B cell (primary cell): ENCODE results near the gene SLC35F3. TPM values are rescaled to one million over a fixed set of nuclear protein-coding genes. Genes with fewer than 3 reads are reported as not detected.

Experiments used
- ATAC-seq: fragments of 200-7000 bp; cut with Tn5 transposase; one replicate; pipeline ENCODE4 v1.10.0; 2021; ENCODE audit warnings: low read depth, mild to moderate bottlenecking, moderate number of reproducible peaks, moderate library complexity
- CTCF ChIA-PET: fragments of 350-600 bp; sonication (Branson Sonifier 250); formaldehyde crosslinking; loops from one replicate; lab custom pipeline; 2021; ENCODE audit warnings: antibody characterized with exemption, inconsistent platforms; lab: Charles Lee
- POLR2A ChIA-PET: fragments of 350-600 bp; sonication (Branson Sonifier 250); formaldehyde crosslinking; loops from one replicate; lab custom pipeline; 2021; ENCODE audit warnings: antibody characterized with exemption; lab: Charles Lee
- DNase-seq: peaks from one replicate; pipeline ENCODE4 v3.0.0; 2013
- H2AFZ ChIP-seq: 2 replicates; pipeline ENCODE4 v1.6.1; 2012; ENCODE audit warnings: mild to moderate bottlenecking, low read depth, low read length; ENCODE audit not compliant: insufficient read depth, poor library complexity, severe bottlenecking
- H3K27ac ChIP-seq, 2 donors: 1 replicate in 1 of 2; 2 replicates in 1 of 2; pipeline ENCODE4 v1.5.1; 2012 to 2013; ENCODE audit warnings: low read length in 2 of 2, mild to moderate bottlenecking in 2 of 2, moderate library complexity in 1 of 2
- H3K27me3 ChIP-seq, 4 experiments: fragments of 200-600 bp in 1 of 4; sonication (generic) in 1 of 4; replicated peaks in 1 of 4; 1 replicate in 2 of 4; 2 replicates in 2 of 4; pipeline versions ENCODE4 v1.6.1 to v1.7.0; 2013 to 2016; ENCODE audit warnings: low read length in 3 of 4, mild to moderate bottlenecking in 2 of 4, mixed read lengths in 1 of 4, moderate library complexity in 1 of 4; ENCODE audit not compliant: insufficient read depth in 4 of 4, control insufficient read depth in 3 of 4; ENCODE audit errors: control extremely low read depth in 1 of 4
- H3K36me3 ChIP-seq, 2 experiments: replicated peaks in 1 of 2; 1 replicate in 1 of 2; 2 replicates in 1 of 2; pipeline versions ENCODE4 v1.6.1 to v1.7.1; 2013; ENCODE audit warnings: low read length in 1 of 2; ENCODE audit not compliant: insufficient read depth in 2 of 2, control insufficient read depth in 1 of 2; ENCODE audit errors: control extremely low read depth in 1 of 2, extremely low read depth in 1 of 2
- H3K4me1 ChIP-seq, 2 donors: fragments of 200-600 bp in 1 of 2; sonication (generic) in 1 of 2; 1 replicate in 1 of 2; 2 replicates in 1 of 2; pipeline versions ENCODE4 v1.5.1 to v1.6.1; 2013 to 2017; ENCODE audit warnings: low read length in 2 of 2; ENCODE audit not compliant: control insufficient read depth in 2 of 2, insufficient read depth in 2 of 2
- H3K4me2 ChIP-seq: replicated peaks from 2 replicates; pipeline ENCODE3; 2012; ENCODE audit warnings: mild to moderate bottlenecking, low read depth, low read length; ENCODE audit not compliant: poor library complexity, severe bottlenecking
- H3K4me3 ChIP-seq, 5 experiments: fragments of 200-600 bp in 1 of 5; sonication (generic) in 1 of 5; 1 replicate in 3 of 5; 2 replicates in 2 of 5; pipeline versions ENCODE4 v1.5.1 to v1.7.0; 2011 to 2016; ENCODE audit warnings: low read length in 4 of 5, mild to moderate bottlenecking in 4 of 5, low read depth in 2 of 5, control low read depth in 1 of 5, moderate library complexity in 1 of 5; ENCODE audit not compliant: insufficient read depth in 1 of 5; ENCODE audit errors: control extremely low read depth in 1 of 5, extremely low read depth in 1 of 5
- H3K79me2 ChIP-seq: fragments of 200-600 bp; sonication (generic); one replicate; pipeline ENCODE4 v1.6.0; 2016; ENCODE audit warnings: low read length; ENCODE audit not compliant: control insufficient read depth, insufficient read depth
- H3K9ac ChIP-seq: fragments of 200-600 bp; sonication (generic); 2 replicates; pipeline ENCODE4 v1.6.1; 2017; ENCODE audit warnings: mild to moderate bottlenecking, low read length, moderate library complexity
- H3K9me3 ChIP-seq, 3 donors: one replicate each; pipeline versions ENCODE4 v1.6.1 to v1.7.1; 2013; ENCODE audit warnings: low read length in 2 of 3; ENCODE audit not compliant: control insufficient read depth in 2 of 3, insufficient read depth in 1 of 3; ENCODE audit errors: control extremely low read depth in 1 of 3
- H4K20me1 ChIP-seq: 2 replicates; pipeline ENCODE4 v1.6.0; 2012; ENCODE audit warnings: mild to moderate bottlenecking, low read length; ENCODE audit not compliant: insufficient read depth, control insufficient read depth, poor library complexity, severe bottlenecking
- H3K27ac Mint-ChIP-seq: one replicate; pipeline ENCODE4 v1.8.0; 2021; ENCODE audit warnings: mixed read lengths
- H3K27me3 Mint-ChIP-seq: one replicate; pipeline ENCODE4 v1.8.0; 2021; ENCODE audit warnings: mixed read lengths
- H3K4me1 Mint-ChIP-seq: one replicate; pipeline ENCODE4 v1.8.0; 2021; ENCODE audit warnings: mixed read lengths
- H3K4me3 Mint-ChIP-seq: one replicate; pipeline ENCODE4 v1.8.0; 2021; ENCODE audit warnings: mixed read lengths
- H3K9me3 Mint-ChIP-seq: one replicate; pipeline ENCODE4 v1.8.0; 2022; ENCODE audit warnings: mixed read lengths; ENCODE audit not compliant: insufficient read depth
- CTCF ChIP-seq: fragments of 200-600 bp; IDR thresholded peaks from one replicate; pipeline ENCODE4 v1.8.0; 2022; ENCODE audit warnings: antibody characterized with exemption, mild to moderate bottlenecking
- EZH2 ChIP-seq: IDR thresholded peaks from 2 replicates; pipeline ENCODE4 v1.6.1; 2012; ENCODE audit warnings: borderline replicate concordance, low read depth, mild to moderate bottlenecking, moderate library complexity, low read length; ENCODE audit not compliant: insufficient read depth, poor library complexity, severe bottlenecking
- WGBS: methylation state at CpG from one replicate; pipeline ENCODE4 v1.1.5; 2013; ENCODE audit warnings: missing lambda C conversion rate; ENCODE audit not compliant: insufficient coverage; 5-methylcytosine and 5-hydroxymethylcytosine counted together
- intact Hi-C: fragments of 100-400 bp; cut with micrococcal nuclease; formaldehyde crosslinking; loops from one replicate; pipeline ENCODE4 v1.10.0; 2022
- polyA plus RNA-seq: library from polyadenylated mRNA; depleted of rRNA; stranded (reverse); fragments of >200 nt; gene quantifications from 2 replicates; pipeline ENCODE4 v1.2.3, GENCODE V29; 2012
- total RNA-seq, 2 donors: library from RNA; stranded (reverse); fragments of 120-200 nt in 1 of 2; gene quantifications; 1 replicate in 1 of 2; 2 replicates in 1 of 2; pipeline versions ENCODE4 v1.2.3 to v1.2.4, GENCODE V29; 2013 to 2022

SLC35F3 gene
- total and polyA plus RNA-seq, 2 donors (not counting 1 experiment from before 2014, with no cell fraction given) = not detected

GRCh38 chr1:234040446-234041317, 136.2 kb downstream of the SLC35F3 start:
- CTCF ChIA-PET = no interaction called here
- intact Hi-C loops = no loop called here
- H3K27ac ChIP-seq = no peak overlapping the region
- no peaks in the 10 kb centered on the region for H3K4me1 Mint-ChIP-seq
- no peak overlapping the region for H3K4me3 ChIP-seq
- H3K9ac ChIP-seq = no peak overlapping the region
- H3K79me2 ChIP-seq = no peaks in the 10 kb centered on the region
- peaks cover 2% of the 10 kb centered on the region for H3K9me3 Mint-ChIP-seq
- H3K9me3 ChIP-seq = peaks cover 0 to 2% (median 0%) of the 10 kb centered on the region in 3 donors
- H3K4me2 ChIP-seq = no peak overlapping the region
- DNase-seq (no peak), ATAC-seq (no peak)
- peaks cover 13% of the 10 kb centered on the region for H3K27me3 Mint-ChIP-seq
- no peak overlapping the region for H2AFZ ChIP-seq
- no peaks in the 10 kb centered on the region for H3K4me1 ChIP-seq
- TF ChIP-seq CTCF (no peak), EZH2 (no peak)
- H3K27me3 ChIP-seq = no peaks in the 10 kb centered on the region
- H3K27ac Mint-ChIP-seq = no peak overlapping the region
- 76% methylated on average over 6 of the region's 9 CpGs for WGBS
- no peak overlapping the region for H3K4me3 Mint-ChIP-seq
- H3K36me3 ChIP-seq = no peaks in the 10 kb centered on the region
- no peaks in the 10 kb centered on the region for H4K20me1 ChIP-seq
- POLR2A ChIA-PET = no interaction called here

- ChIA-PET CTCF (interaction anchor here (0.6 kb wide), 1 partner anchor 622 kb away, joined by 3 read pairs; no protein-coding TSS in a partner anchor), POLR2A (no interaction called here)
- H3K79me2 ChIP-seq = no peaks in the 10 kb centered on the region
- no peaks in the 10 kb centered on the region for H3K36me3 ChIP-seq
- Mint-ChIP-seq H3K4me1 (no peaks in the 10 kb centered on the region), H3K4me3 (no peak overlapping the region), H3K9me3 (peaks cover 9% of the 10 kb centered on the region), H3K27me3 (peaks cover 6% of the 10 kb centered on the region), H3K27ac (no peak overlapping the region)
- H2AFZ ChIP-seq = no peak overlapping the region
- no peak overlapping the region for H3K27ac ChIP-seq
- no peak overlapping the region for H3K4me2 ChIP-seq
- DNase-seq (no peak), ATAC-seq (no peak)
- H3K4me1 ChIP-seq = no peaks in the 10 kb centered on the region
- no peaks in the 10 kb centered on the region for H3K27me3 ChIP-seq
- H3K9me3 ChIP-seq = peaks cover 0 to 4% (median 0%) of the 10 kb centered on the region in 3 donors
- TF ChIP-seq EZH2 (no peak), CTCF (no peak)
- H4K20me1 ChIP-seq = no peaks in the 10 kb centered on the region
- H3K9ac ChIP-seq = no peak overlapping the region
- no peak overlapping the region for H3K4me3 ChIP-seq
- 83% methylated on average over 1 of the region's 1 CpG for WGBS
- intact Hi-C loops = no loop called here
Measured at GRCh38 chr1:234044079-234044478, 139.6 kb downstream of the SLC35F3 start.
